GM12891 (cell line): ENCODE data around the gene SCN9A.

Source experiments
- PAX5 ChIP-seq: IDR thresholded peaks from 2 replicates; pipeline ENCODE4 v1.6.1; 2011; ENCODE audit warnings: low read length, moderate library complexity, mild to moderate bottlenecking; ENCODE audit not compliant: insufficient read depth, severe bottlenecking
- POLR2A ChIP-seq: IDR thresholded peaks from 2 replicates; pipeline ENCODE4 v1.6.1; 2011; ENCODE audit warnings: low read depth, low read length, control low read depth
- POLR2AphosphoS5 ChIP-seq: IDR thresholded peaks from 2 replicates; pipeline ENCODE4 v1.6.1; 2011; ENCODE audit warnings: low read depth, low read length, control low read depth
- POU2F2 ChIP-seq: IDR thresholded peaks from 2 replicates; pipeline ENCODE4 v1.6.1; 2011; ENCODE audit warnings: low read depth, mild to moderate bottlenecking, control low read depth, low read length, moderate library complexity
- SPI1 ChIP-seq: IDR thresholded peaks from 2 replicates; pipeline ENCODE4 v1.6.1; 2011; ENCODE audit warnings: low read depth, low read length, control low read depth
- TAF1 ChIP-seq: IDR thresholded peaks from 2 replicates; pipeline ENCODE4 v1.6.1; 2011; ENCODE audit warnings: low read depth, low read length, control low read depth

GRCh38 chr2:166270376-166270775, 105.4 kb downstream of the SCN9A start:
- no peak for TF ChIP-seq TAF1
- no peak for TF ChIP-seq POLR2AphosphoS5
- TF ChIP-seq POLR2A: no peak
- TF ChIP-seq PAX5: no peak
- no peak for TF ChIP-seq POU2F2
- no peak for TF ChIP-seq SPI1
